Activated CD8-positive, alpha-beta memory T cell treated with anti-CD3 and anti-CD28 coated beads for 4 hours (primary cell): ENCODE measurements around the gene APOL2.
"Not testable (repeated sequence)": the region's sequence is repeated elsewhere in the genome, so short reads cannot be mapped to it uniquely, and the experiment has no call there.

Source experiments
- DNase-seq, 2 donors: peaks; one replicate each; pipeline ENCODE4 v3.0.0-alpha.2; 2020; ENCODE audit warnings: low read depth in 2 of 2

Gene APOL2

DNA sequence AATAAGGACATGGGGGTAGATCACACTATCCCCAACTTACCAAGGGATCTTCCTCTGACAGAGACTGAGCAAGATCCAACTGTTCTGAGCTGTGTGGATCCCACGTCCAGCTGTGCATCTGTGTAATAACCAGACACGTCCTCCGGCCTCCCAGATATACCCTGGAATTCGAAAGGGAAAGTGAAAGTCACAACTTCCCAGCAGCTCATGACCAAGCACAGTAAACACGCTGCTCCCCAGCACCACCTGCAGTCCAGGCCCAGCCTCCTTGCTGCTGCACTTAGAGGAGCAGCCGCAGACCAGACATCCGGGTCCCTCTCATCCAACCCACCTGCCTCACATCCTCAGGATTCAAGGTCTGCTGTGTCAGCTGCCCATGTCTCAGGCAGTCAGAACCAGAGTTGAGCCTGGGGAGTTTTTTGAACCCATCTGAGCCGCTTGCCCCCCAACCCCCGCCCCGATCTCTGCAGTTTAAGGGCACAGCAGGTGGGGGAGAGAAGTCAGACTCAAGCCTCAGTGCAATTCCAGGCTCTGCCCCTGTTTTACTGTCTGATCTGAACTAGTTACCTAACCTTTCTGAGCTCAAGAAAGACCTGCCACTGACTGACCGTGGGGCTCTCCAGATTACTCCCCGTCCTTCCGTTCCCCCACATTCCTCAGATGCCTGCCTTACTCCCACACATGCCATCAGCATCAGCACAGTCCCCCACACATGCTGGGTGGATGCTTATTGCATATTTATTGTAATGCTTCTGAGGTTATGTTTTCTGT lies at the start of gene APOL2:
TSS of gene APOL2 (minus strand) at position 127 of the 771 bp plus-strand sequence. CDS start 6,365 bp downstream, outside the sequence.
- DNase-seq = peak; percentile 67 to 80

GRCh38 chr22:36288571-36289405 lies 49.5 kb upstream of the APOL2 start:
- no peak for DNase-seq

DNA sequence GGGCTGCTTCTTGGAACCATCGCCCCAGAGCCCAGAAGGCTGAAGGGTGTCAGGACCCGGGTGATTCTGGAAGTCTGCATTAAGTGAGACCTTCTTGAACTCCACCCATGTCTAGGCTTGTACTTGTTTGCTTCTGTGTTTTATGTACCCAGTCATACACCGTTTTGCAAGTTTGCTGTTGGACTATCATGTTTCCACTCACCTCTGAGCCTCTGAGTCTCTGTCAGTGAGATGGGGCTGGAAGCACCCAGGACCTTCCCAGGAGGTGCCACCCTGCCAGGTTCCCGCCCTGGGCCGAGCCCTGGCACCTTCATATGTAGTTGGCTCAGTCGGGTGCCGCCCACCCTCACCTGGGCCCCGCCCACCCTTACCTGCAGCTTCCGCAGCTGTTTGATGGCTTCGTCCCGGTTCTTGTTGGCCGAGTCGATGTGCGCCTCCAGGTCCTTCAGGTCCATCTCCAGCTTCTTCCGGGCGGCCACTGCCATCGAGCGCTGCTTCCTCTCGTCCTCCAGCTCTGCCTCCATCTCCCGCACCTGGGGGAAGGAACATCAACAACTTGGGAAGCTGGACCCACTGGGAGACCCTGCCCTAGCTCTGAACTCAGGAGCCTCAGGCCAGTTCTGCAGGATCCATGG lies 48.7 kb upstream of the APOL2 start:
- no peak for DNase-seq

DNA sequence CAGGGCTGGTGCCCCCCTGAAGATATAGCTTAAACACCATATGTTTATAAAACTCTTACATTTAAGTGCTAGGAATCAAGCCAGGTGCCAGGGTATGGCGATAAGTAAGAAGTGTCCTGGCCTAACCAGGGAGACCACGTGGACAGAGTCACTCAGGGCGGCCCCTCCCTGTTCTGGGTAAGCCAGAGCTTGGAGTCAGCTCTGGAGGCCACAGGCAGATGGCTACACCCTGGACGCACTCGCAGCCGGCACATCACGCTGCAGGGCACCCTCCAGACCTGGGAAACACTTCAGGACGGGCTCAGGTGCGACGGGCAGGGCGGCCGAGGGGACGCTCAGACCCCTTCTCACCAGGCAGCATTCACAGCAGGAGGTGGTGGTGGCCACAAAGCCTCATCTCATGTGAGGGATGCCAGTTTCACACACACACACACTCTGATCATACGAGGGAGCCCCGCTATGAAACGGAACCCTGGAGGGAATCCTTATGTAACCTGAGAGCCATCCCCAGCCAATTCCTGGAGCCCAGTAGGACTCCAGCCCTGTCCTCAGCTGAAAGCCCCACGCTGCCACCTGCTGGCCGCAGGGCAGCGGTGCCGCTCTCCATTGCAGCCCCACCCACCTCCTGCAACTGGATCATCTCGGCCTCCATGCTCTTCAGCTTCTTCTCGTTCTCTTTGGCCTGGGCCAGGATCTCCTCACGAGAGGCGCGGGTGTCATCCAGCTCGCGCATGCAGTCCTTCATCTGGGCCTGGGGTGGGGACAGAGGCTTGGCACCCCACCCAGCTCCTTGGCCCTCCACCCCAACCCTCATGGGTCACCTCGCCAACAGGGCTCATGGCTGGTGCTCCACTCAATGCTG lies 47.0 kb upstream of the APOL2 start:
- peak in 1 of 2 donors; percentile 39 for DNase-seq

DNA sequence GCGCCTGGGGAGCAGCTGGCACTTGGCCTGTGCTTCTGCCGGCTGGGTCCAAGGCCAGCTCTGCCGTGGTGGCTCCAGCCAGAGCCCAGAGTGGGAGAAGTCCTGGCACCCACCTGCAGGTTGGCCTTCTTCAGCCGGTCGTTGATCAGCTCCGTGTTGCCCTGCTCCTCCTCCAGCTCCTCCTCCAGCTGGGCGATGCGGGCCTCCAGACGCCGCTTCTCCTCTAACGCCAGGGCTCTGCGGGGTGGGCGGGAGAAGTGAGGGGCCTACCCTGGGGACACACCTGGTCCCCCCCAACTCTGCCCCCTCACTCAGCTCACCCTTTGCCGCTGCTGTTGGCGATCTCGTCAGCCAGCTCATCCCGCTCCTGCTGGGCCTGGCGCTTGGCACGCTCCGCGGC lies 46.2 kb upstream of the APOL2 start:
- no peak for DNase-seq

GRCh38 chr22:36285017-36285416 lies 45.7 kb upstream of the APOL2 start:
- no peak for DNase-seq

DNA sequence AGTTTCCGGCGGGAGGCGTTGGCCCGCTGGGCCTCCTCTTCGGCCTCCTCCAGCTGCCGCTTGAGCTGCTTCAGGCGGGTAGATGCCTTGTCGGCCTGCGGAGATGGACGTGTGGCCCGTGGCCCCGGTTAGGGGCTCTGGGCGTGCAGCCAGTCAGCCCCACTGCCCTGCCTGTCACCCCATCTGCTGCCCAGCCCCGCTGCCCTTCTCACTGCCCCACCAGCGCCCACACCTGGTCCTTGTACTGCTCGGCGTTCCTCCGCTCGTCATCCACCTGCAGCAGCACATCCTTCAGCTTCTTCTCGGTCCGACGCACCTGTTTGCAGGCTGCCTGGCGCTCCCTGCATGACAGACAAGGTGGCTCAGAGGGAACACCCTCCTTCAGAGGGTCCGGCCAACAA lies 44.8 kb upstream of the APOL2 start:
- DNase-seq = no peak

DNA sequence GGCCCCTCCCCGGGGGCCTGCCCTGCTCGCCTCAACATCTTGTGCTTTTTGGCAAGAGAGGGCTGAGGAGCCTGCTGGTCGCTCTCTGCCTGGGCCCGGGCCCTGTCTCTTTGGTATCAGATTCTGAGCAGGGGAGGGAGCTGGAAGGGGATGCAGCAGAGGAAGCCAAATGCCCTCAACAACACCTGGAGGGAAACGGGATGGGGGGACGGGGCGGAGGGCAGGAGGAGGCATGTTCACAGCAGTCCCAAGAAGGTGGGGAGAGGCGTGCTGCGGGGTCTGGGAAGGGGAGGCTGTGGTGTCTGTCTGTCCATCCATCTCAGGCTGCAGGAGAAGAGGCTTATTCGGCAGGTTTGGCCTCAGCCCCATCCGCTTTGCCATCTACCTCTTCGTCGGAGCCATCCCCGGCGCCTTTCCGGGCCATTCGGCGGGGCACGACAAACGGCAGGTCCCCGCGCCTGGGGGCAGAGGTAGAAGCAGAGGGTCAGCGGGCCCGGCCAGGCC lies 43.1 kb upstream of the APOL2 start:
- no peak for DNase-seq

GRCh38 chr22:36281781-36282327 lies 42.5 kb upstream of the APOL2 start:
- DNase-seq = no peak

DNA sequence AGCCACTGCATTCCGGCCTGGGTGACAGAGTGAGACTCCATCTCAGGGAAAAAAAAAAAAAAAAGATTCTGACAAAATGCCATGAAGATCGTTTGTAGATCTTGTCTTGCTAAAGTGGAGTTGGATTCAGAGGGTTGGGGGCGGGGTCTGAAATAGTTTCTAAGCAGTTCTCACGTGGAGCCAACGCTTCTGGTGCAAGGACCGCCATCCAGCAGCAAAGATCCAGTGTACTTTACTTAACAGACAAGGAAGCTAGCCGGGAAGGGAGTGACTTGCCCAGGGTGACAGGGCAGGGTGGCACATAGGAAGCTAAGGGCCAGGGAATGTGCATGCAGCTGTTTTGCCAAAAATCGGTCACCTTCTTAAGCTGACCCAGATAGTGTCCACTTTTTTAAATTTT lies 41.1 kb upstream of the APOL2 start:
- no peak for DNase-seq

DNA sequence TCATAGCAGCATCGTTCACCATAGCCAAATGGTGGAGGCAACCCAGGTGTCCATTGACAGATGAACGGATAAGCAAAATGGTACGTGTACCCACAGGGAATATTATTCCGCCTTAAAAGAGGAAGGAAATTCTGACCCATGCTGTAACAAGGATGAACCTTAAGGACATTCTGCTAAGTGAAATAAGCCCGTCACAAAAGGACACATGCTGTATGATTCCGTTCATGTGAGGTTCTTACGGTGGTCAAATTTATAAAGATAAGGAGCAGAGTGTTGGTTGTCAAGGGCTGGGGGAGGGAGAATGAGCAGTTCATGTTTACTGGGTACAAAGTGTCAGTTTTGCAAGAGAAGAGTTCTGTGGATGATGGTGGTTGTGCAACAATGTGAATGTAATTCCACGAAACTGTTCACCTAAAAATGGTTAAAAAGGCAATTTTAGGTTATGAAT lies 39.9 kb upstream of the APOL2 start:
- DNase-seq = no peak

DNA sequence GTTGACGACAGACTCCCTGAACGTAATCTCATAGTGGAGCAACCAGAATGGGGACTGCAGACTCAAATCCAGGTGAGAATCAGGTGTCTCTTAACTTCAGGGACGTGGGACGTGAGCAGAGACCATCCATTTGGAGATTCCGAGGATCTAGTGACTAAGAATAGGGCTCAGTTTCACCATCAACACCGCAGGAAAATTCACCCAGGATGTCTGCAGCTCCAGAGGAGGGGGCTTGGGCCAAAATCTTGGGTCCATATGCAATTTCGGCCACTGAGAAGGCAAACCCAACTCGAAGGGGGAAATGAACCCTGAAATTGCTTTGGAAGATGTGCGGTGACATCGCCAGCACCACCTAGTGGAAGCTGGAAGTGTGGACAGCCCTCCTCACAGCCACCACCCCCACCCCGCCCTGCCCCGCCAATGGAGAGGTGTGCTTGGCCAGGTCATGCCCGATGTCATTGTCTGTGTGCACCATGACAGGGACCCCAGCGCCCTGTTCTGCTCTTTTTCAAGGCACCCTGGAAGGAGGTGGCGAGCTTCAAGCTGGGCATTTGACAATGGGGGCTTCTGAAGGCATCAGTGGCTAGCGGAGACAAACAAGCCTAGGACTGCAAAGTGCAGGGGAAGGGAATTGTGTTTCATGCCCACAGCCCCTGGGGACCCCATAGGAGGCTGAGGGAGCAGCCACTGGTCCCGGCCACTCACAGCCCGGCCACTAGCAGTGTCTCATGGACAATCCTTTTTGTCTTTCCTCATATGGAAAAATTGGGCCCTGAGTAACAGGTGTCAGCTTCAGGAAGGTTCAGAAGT lies 38.4 kb upstream of the APOL2 start:
- DNase-seq = peak; percentile 30

DNA sequence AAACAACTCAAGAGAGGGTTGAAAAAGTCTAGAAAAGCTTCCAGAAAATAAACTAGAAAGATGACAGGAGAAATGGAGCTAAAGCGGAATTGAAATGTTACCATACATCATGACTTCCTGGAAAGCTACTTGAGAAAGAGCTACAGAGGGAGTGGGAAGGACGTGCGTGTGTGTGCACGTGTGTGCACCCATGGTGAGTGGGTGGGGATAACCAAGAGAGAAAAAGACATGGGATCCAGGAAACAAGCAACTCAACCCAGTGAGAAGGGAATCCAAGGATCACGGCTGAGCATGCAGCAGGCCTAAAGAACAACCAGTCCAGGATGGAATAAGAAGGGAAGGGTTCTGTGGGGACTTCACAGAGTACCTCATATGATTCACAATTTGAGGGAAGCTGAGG lies 35.2 kb upstream of the APOL2 start:
- DNase-seq = no peak

DNA sequence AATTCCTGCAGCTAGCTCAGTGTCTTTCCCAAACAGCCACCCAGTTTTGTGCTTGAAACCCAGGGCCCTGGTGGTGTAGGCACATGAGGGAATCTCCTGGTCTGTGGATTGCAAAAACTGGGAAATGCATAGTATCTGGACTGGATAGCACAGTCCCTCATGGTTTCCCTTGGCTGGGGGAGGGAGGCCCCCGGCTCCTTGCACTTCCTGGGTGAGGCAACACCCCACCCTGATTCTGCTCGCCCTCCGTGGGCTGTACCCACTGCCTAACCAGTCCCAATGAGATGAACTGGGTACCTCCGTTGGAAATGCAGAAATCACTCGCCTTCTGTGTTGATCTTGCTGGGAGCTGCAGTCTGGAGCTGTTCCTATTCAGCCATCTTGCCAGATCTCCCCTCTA lies 32.6 kb upstream of the APOL2 start:
- DNase-seq = not testable (repeated sequence)

- not testable (repeated sequence) for DNase-seq
Measured at GRCh38 chr22:36271231-36271630, 31.9 kb upstream of the APOL2 start.

GRCh38 chr22:36267896-36268485 lies 28.7 kb upstream of the APOL2 start:
- DNase-seq = no peak

DNA sequence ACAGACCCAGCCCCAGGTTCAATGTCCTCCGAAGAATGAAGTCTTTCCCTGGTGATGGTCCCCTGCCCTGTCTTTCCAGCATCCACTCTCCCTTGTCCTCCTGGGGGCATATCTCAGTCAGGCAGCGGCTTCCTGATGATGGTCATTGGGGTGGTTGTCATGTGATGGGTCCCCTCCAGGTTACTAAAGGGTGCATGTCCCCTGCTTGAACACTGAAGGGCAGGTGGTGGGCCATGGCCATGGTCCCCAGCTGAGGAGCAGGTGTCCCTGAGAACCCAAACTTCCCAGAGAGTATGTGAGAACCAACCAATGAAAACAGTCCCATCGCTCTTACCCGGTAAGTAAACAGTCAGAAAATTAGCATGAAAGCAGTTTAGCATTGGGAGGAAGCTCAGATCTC lies 27.7 kb upstream of the APOL2 start:
- no peak for DNase-seq

DNA sequence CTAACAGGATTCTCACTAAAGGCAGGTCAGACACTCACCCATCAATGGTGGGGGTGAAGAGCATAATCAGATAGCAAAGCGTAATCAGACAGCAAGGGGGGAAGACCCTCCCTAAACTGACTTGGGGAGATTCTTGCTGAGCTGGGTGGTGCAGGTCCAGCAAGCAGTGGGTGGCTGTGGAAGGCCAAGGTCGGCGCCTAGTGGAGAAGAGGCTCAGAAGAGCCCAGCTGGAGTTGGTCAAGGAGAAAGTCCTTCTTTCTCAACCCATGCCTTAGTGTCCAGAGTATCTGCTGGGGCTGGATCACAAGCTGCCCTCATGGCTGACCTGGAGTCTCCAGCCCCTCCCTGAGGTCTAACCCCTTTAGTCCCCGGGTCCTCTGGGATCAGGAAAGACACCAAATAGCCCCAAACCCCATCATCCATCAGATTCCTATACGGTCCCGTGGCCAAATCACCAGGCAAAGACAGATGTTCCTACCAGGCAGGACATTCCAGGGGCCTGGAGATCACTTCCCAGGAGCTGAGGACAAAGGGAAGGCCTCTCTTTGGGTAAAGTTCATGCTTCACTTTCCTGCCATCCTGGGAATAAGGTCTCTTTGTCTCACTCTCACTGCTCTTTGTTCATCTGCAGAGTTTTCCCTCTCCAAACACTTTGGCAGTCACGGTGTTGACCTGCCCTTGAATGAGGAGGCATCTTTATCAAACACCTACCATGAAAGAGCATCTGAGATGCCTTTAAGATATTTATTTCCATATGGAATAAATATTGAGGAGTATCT lies 24.7 kb upstream of the APOL2 start:
- not testable (repeated sequence) for DNase-seq

DNA sequence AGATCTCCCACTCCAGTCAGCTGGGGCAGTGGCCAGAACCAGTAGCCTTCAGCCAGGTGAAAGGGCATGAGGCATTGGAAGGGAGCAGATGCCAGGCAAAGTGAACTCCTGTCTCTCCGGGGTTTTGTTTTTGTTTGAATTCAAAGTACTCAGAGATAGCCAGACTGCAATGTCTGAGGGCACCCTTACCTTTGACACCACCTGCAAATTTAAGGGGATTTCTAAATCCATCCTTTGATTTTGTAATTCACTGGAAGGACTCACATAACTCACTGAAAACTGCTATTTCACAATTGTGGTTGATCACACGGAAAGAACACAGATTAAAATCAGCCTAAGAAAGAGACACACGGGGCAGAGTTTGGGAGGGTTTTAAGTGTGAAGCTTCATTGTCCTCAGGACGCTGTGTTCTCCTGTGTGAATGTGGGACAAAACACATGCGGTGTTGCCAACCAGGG lies 23.9 kb upstream of the APOL2 start:
- DNase-seq = not testable (repeated sequence)
